ENCODE data around the gene ENOX1.
"Not testable (repeated sequence)": the region's sequence is repeated elsewhere in the genome, so short reads cannot be mapped to it uniquely, and the experiment has no call there.

The ENOX1 gene

GRCh38 chr13:43205416-43205815 is 581.4 kb downstream of the ENOX1 start:
- DNase-seq (ENCODE audit: low read depth in 3 of 3): no peak

GRCh38 chr13:43204591-43204990 is 582.2 kb downstream of the ENOX1 start:
- no peak for DNase-seq (ENCODE audit: low read depth in 3 of 3)

GRCh38 chr13:43203781-43204180 is 583.0 kb downstream of the ENOX1 start:
- no peak for DNase-seq (ENCODE audit: low read depth in 3 of 3)

GRCh38 chr13:43200736-43201135 is 586.0 kb downstream of the ENOX1 start:
- no peak for DNase-seq (ENCODE audit: low read depth in 3 of 3)

GRCh38 chr13:43200307-43200706 is 586.5 kb downstream of the ENOX1 start:
- DNase-seq (ENCODE audit: low read depth in 3 of 3): no peak

GRCh38 chr13:43196750-43197370 is 589.9 kb downstream of the ENOX1 start:
- DNase-seq (ENCODE audit: low read depth in 3 of 3): no peak

- no peak for DNase-seq (ENCODE audit: low read depth in 3 of 3)
These were observed 590.6 kb downstream of the ENOX1 start for GRCh38 chr13:43196086-43196621.

- no peak for DNase-seq (ENCODE audit: low read depth in 3 of 3)
These were observed 591.2 kb downstream of the ENOX1 start for GRCh38 chr13:43195551-43195950.

- DNase-seq (ENCODE audit: low read depth in 3 of 3): no peak
These were observed 591.7 kb downstream of the ENOX1 start for GRCh38 chr13:43195112-43195511.

GRCh38 chr13:43193789-43194420 is 592.9 kb downstream of the ENOX1 start:
- DNase-seq (ENCODE audit: low read depth in 3 of 3): no peak

- no peak for DNase-seq (ENCODE audit: low read depth in 3 of 3)
These were observed 595.2 kb downstream of the ENOX1 start for GRCh38 chr13:43191546-43191945.

GRCh38 chr13:43185226-43185625 is 601.5 kb downstream of the ENOX1 start:
- no peak for DNase-seq (ENCODE audit: low read depth in 3 of 3)

GRCh38 chr13:43180837-43181236 is 605.9 kb downstream of the ENOX1 start:
- no peak for DNase-seq (ENCODE audit: low read depth in 3 of 3)

- DNase-seq (ENCODE audit: low read depth in 3 of 3): no peak
These were observed 606.6 kb downstream of the ENOX1 start for GRCh38 chr13:43180036-43180660.

GRCh38 chr13:43171489-43171888 is 615.3 kb downstream of the ENOX1 start:
- no peak for DNase-seq (ENCODE audit: low read depth in 3 of 3)

- DNase-seq (ENCODE audit: low read depth in 3 of 3): no peak
These were observed 616.3 kb downstream of the ENOX1 start for GRCh38 chr13:43170506-43170905.

- not testable (repeated sequence) for DNase-seq (ENCODE audit: low read depth in 3 of 3)
These were observed 618.3 kb downstream of the ENOX1 start for GRCh38 chr13:43168434-43168833.

- no peak for DNase-seq (ENCODE audit: low read depth in 3 of 3)
These were observed 619.0 kb downstream of the ENOX1 start for GRCh38 chr13:43167731-43168130.

- DNase-seq (ENCODE audit: low read depth in 3 of 3): no peak
These were observed 619.9 kb downstream of the ENOX1 start for GRCh38 chr13:43166644-43167457.
